SK-N-SH treated with all-trans-retinoic acid at 6 μM for 48 hours (cell line): ENCODE measurements around the gene SRRM3.
"Not testable (repeated sequence)": the region's sequence is repeated elsewhere in the genome, so short reads cannot be mapped to it uniquely, and the experiment has no call there.

Experiments
- CREB5 ChIP-seq: fragments of 250-450 bp; sonication (Bioruptor Pico); IDR thresholded peaks from 2 replicates; pipeline ENCODE4 v1.5.1; 2020; ENCODE audit warnings: low read depth, mild to moderate bottlenecking, moderate library complexity
- GLIS3 ChIP-seq: fragments of 250-450 bp; sonication (Bioruptor Pico); IDR thresholded peaks from 2 replicates; pipeline ENCODE4 v1.5.0; 2020; ENCODE audit warnings: mild to moderate bottlenecking, moderate library complexity
- PPARA ChIP-seq: fragments of 250-450 bp; sonication (Bioruptor Pico); IDR thresholded peaks from 2 replicates; pipeline ENCODE4 v1.5.0; 2020; ENCODE audit warnings: mild to moderate bottlenecking, borderline replicate concordance
- RARB ChIP-seq: fragments of 250-450 bp; sonication (Bioruptor Pico); IDR thresholded peaks from 2 replicates; pipeline ENCODE4 v1.8.0; 2021; ENCODE audit warnings: mild to moderate bottlenecking, moderate library complexity
- TSHZ2 ChIP-seq: fragments of 250-450 bp; sonication (Bioruptor Pico); IDR thresholded peaks from 2 replicates; pipeline ENCODE4 v1.5.0; 2020; ENCODE audit warnings: mild to moderate bottlenecking, moderate library complexity
- ZFP3 ChIP-seq: fragments of 250-450 bp; sonication (Bioruptor Pico); IDR thresholded peaks from 2 replicates; pipeline ENCODE4 v1.5.0; 2020; ENCODE audit warnings: mild to moderate bottlenecking, moderate library complexity
- ZNF565 ChIP-seq: fragments of 450-650 bp; formaldehyde crosslinking; conservative IDR thresholded peaks from 2 replicates; pipeline ENCODE4 v1.5.0; 2020; ENCODE audit warnings: low read depth, mild to moderate bottlenecking, moderate library complexity

- TF ChIP-seq CREB5 (CRISPR knock-in tag); TSHZ2 (CRISPR knock-in tag); RARB (CRISPR knock-in tag); PPARA; ZNF565 (CRISPR knock-in tag); GLIS3; ZFP3: not testable (repeated sequence)
Observed at GRCh38 chr7:76309341-76310101, 107.8 kb downstream of the SRRM3 start.
